HG03565 (cell line): Measurements from ENCODE around the gene SP100.

Experiments used
- ATAC-seq: cut with Tn5 transposase; IDR thresholded peaks from one replicate; pipeline ENCODE4 v1.9.1; 2021; ENCODE audit warnings: mild to moderate bottlenecking, moderate library complexity; ENCODE audit not compliant: unreplicated experiment

Gene SP100

DNA sequence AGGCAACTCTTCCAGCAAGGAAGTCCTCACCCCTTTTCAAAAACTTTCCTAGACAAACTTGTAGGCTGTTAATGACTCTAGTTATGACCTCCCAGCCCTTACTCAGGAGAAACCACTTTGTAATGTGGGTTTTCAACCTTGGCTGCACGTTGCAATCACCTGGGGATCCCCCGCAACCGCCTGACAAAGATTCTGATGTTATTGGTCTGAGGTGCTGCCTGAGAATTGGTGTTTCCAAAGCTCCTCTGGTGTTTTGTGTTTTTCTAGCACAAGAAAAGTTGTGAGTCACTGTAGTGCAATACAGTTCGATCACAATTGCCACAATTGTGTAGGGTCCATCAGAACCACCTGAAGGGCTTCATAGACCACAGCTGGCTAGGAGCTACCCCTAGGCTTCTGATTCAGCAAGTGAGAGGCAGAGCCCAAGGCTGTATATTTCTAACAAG lies 121.6 kb downstream of the SP100 start:
- ATAC-seq: no peak

- no peak for ATAC-seq
Observed at GRCh38 chr2:230540332-230540731, 124.3 kb downstream of the SP100 start.

- ATAC-seq: peak; percentile 66
Observed at GRCh38 chr2:230541934-230542380, 126.0 kb downstream of the SP100 start.

DNA sequence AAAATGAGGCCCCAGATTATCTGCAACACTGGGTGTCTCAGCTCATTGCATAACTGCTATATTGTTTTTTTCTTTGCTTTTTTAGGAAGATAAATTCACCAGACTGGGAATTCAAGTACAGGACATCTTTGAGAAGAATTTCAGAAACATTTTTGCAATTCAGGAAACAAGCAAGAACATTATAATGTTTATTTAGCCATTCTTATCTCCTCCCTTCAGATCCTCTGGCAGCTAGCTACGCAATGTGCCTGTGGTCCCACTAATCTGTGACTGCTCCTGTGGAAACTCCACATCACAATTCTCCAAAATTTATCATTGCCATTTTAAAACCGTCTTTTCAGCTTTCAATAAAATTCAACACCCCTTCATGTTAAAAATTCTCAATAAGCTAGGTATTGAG lies 126.8 kb downstream of the SP100 start:
- ATAC-seq: no peak

DNA sequence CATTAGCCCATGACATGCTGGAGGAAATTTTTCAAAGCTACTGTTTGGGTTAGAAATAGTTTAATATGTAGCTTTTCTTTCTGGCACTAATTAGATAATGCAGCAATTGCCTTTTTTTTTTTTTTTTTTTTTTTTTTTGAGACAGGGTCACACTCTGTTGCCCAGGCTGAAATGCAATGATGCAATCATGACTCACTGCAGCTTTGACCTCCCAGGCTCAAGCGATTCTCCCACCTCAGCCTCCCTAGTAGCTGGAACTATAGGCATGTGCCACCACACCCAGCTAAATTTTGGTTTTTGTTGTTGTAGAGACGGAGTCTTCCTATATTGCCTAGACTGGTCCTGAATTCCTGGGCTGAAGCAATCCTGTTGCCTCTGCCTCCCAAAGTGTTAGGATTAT lies 136.2 kb downstream of the SP100 start:
- ATAC-seq: no peak

DNA sequence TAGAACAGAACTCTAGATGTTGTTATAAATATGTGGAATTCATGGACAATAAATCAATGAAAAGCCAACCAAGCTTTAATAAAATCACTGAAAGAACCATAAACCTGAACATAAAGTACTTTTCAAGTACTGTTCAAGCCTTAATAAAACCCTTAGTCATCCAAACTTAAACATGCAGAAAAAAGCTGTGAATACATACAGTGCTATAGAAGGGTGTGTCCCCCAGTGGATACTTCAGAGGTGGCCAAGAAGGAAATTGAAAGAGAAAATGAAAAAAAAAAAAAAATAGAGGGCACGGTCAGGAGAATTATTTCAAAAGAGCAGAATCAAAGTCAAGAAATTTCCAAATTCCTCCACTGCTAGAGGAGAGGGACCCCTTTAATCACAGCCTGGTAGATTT lies 141.1 kb downstream of the SP100 start:
- ATAC-seq: no peak

DNA sequence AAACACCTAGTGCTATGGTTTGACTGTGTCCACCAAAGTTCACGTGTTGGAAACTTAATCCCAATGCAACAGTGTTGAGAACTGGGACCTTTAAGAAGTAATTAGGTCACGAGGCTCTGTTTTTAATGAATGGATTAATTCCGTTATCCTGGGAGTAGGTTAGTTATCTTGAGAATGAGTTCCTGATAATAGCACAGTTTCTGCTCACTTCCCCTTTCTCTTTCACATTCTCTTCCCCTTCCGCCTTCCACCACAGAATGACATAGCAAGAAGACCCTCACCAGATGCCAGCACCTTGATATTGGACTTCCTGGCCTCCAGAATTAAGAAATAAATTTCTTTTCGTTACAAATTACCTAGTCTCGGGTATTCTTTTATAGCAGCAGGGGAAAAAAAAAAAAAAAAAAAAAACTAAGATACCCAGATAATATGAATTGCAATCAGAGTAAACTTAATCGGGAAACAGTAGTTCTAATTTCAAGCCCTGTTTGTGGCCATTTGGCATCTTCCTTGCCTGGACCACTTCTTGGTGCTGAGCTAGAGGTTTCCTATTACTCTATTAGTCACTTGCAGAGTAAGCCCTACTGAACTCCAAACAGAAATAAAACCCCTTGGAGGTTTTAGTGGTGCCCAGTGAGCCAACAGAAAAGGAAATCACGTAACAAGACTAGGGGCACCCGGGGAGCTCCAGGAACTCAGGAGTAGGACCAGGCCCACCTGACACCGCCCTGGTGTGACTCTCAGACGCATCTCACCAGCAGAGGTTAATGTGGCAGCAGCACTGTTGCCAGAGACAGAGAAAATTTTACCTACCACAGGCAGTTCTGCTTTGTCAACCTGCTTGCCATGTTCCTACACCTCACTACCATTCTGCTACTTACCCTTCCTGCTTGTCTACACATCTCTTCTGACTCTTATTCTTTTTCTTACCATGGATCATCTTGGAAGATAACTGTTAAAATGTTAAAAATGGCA lies 149.1 kb downstream of the SP100 start:
- ATAC-seq: no peak

DNA sequence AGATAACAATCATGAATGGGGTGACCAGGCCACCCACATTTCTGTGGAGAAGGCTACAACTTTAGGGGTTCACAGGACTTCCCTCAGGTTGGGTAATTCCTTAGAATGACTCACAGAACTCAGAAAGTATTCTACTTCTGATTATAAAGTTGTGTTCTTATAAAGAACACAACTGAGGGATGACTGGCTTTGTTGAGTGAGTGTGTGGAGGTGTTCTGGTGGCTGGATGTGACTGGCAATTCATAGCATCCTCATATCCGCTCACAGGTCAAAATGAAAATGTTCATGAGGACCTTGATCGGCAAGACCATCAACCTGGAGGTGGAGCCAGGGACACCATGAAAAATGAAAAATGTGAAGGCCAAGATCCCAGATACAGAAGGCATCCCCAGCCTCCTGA lies 153.3 kb downstream of the SP100 start:
- ATAC-seq: no peak

DNA sequence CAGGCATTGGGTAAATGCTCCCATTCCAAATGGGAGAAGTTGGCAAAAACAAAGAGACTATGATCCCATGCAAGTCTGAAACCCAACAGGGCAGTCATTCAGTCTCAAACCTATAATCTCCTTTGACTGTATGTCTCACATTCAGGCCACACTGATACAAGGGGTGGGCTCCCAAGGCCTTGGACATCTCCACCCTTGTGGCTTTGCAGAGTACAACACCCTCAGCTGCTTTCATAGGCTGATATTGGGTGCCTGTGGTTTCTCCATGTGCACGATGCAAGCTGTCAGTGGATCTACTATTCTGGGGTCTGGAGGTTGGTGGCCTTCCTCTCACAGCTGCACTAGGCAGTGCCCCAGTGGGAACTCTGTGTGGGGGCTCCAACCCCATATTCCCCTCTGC lies 155.0 kb downstream of the SP100 start:
- no peak for ATAC-seq

GRCh38 chr2:230575642-230576324 lies 159.8 kb downstream of the SP100 start:
- no peak for ATAC-seq

- ATAC-seq: no peak
Observed at GRCh38 chr2:230577114-230577513, 161.1 kb downstream of the SP100 start.

GRCh38 chr2:230578106-230578505 lies 162.1 kb downstream of the SP100 start:
- ATAC-seq: no peak

DNA sequence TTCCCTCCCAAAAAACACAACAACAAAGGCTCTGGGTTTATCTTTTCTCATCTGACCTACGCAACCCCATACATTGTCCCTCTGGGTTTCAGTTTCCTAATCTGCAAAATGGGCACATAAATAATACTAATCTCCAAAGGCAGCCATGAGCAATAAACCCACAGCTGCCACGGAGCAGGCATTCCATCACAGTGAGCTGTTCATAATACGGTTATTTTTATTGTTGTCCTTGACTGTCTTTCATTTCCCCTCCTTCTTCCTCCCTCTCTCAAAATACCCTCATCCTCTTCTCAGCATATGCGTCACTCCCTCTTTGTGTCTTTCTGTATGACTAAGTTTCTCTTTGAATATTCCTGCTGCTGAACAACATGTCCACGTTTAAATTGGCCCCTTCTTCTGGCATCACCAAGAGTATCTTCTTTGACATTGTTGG lies 166.9 kb downstream of the SP100 start:
- peak; percentile 78 for ATAC-seq

DNA sequence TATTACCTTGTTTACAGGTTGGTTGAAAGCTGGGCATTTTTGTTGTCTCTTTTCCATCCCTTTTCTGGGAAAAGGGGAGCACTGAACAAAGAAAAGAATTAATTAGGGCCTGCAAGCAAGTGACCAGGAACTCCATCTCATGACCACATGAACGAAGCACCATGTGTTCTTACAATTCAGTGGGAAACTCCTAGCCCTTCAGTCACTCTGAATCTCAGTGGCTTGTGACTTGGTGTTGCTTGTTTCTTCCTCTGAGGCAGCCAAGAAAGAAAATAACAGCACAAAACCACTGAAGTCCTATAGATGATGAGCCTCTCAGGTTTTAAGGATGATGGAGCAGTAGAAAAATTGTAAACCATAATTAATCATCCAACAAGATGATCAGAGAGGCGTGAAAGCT lies 167.6 kb downstream of the SP100 start:
- no peak for ATAC-seq

DNA sequence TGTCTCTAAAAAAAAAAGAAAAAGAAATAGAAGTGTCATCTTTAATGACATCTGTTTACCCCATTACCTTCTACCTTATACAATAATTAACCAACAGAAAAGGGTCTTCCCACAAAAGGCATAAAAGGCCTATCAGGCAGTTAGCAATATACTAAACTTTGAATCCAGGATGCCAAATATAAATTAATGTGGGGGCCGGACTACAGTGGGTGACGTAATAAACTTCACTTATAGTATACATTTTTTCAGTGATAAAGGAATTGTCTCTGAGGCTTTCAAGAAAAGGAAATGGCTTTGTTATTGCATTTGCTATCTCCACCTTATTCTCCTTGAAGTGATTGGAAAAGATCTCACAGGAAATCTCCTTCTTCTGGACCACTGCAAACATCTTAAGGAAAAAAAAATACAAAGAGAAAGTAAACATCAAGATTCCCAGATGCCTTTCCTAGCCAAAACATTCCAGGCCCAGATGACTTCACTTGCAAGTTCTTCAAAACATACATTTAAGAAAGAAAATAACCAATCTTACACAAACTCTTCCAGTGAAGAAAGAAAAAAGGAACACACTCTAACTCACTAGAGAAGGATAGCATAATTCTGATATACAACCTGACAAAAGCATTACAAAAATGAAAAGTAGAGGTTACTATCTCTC lies 170.5 kb downstream of the SP100 start:
- ATAC-seq: no peak

GRCh38 chr2:230589025-230589424 lies 173.0 kb downstream of the SP100 start:
- ATAC-seq: no peak

- ATAC-seq: peak; percentile 92
Observed at GRCh38 chr2:230589497-230590015, 173.6 kb downstream of the SP100 start.

DNA sequence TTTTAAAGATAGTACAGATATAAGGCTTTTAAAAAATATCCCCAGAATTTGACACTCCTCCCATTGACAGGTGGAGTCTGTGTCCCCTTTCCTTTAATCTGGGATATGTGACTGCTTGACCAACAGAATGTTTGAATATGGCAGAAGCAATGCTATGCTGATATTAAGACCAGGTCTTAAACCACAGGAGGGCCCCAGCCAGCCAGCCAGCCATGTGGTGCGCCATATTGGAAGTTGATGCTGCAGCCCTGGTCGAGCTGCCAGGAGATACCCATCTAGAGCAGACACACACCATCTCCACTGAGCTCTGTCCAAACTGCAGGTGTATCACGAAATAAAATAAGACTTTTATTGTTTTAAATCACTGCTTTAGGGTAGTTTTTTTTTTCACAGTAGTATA lies 174.3 kb downstream of the SP100 start:
- no peak for ATAC-seq

- ATAC-seq: no peak
Observed at GRCh38 chr2:230591850-230592249, 175.8 kb downstream of the SP100 start.

GRCh38 chr2:230592775-230593174 lies 176.8 kb downstream of the SP100 start:
- no peak for ATAC-seq
